ENCODE results near the gene PASK.
"Not testable (repeated sequence)": the region's sequence is repeated elsewhere in the genome, so short reads cannot be mapped to it uniquely, and the experiment has no call there.

Gene PASK

DNA sequence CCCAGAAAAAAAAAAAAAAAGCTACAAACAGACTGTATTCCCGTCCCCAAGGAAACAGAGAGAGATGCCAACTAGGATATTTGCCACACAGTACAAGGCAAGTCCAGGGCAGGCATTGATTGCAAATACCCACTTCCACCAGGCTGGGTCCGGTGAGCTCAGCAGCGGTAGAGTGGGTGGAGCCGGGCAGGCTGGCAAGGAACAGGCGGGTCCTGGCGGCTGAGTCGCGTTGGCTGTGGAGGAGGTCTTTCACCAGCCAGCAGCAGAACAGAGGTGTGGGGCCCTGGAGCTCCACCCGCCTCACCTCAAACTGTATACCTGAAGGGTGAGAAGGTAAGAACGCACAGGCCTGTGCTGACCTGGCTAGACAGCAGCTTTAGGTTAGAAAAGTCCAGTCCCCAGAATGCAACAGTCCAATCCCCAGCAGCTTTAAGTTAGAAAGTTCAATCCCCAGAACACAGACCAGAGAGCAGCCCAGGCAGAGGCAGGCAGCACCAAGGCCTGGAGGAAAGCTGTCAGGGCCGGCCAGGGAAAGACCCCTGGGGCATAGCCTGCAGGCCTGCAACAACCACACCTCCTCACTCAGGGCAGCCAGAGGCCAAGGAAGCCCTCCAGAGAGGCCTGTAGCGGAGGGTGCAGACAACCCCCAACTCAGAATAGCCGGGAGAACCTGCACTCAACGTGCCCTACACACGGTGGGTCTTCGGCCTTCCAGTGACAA, 25.3 kb downstream of the PASK start:
- DNase-seq, result no peak

DNA sequence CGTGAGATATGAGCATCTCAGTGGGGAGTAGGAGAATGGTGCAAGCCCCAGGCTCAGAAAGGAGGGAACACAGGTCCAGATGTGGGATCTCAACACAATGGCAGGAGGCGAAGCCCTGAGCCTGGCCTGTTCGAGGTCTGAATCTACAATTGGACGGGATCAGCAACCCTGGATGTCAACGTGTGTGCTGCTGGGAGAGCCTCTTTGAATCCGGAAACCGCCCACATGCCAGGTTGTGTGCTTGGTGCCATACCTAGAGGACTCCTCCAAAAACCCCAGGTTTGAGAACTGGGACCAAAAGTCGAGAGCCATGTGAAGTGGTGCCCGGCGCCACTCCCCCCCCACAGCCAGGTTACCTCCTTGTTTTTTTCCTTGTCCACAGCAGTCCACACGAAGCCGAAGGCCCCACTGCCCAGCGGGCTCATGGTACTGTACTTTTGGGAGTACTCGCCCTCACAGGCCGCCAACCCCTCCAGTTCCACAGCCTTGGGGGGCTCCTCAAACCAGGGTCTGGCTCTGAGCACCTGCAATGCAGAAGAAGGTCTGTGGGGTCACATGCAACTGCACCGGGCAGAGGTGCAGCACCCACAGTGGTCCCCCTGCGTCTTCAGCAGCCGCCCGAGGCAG, 26.8 kb downstream of the PASK start:
- DNase-seq, result no peak

DNA sequence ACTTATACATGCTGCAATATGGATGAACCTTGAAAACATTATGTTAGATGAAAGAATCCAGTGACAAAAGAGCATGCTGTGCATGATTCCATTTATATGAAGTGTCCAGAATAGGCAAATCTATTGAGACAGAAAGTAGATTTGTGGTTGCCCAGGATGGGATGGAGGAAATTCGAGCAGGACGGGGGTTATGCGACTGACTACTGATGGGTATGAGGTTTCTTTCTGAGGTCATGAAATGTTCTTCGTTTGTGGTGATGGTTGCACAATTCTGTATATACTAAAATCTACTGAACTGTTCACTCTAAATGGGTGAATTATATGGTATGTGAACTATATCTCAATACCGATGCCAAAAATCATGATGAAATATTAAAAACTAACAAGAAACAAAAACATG, 28.3 kb downstream of the PASK start:
- DNase-seq, result no peak

DNA sequence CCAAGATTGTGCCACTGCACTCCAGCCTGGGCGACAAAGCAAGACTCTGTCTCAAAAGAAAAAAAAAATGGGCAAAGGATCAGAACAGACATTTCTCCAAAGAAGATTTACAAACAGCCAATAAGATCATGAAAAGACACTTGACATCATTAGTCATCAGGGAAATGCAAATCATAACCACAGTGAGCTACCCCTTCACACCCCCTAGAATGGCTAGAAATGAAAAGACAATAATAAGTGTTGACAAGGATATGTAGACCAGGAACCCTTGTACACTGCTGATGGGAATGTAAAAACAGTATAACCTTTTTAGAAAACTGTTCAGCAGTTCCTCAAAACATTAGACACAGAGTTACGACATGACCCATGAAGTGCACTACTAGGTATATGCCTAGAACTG, 28.8 kb downstream of the PASK start:
- no peak for DNase-seq

DNA sequence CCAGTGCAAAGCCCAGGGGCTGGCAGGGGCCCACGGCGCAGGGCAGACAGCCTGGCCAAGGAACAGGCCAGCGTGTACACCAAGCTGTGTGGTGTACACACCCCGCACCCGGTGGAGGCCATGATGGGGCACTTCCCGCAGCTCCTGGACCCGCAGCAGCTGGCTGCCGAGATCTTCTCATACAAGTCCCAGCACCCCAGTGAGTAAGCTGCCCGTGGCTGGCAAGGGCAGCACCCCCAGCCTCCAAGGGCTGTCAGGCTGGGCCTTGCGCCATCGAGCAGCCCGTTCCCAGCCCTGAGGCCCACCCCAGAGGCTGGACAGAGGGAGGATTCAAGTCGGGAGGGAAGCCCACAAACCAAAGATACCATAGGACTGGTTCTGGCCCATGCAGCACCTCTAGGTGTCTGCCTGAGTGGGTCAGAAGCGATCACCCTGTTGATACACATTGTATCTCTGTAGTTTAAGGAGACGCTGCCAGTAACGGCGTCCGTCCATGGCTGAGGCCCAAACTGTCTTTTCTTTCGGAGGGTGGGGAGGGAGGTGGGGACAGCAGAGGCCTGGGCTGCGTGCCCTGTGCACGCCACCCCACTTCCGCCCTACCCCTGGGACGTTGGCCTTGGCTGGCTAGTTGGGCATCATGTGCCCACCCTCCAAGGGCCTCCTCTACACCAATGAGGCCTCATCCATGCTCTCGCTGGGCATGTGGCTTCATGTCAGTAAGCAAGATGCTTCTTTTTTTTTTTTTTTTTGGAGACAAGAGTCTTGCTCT, 30.4 kb downstream of the PASK start:
- no peak for DNase-seq

DNA sequence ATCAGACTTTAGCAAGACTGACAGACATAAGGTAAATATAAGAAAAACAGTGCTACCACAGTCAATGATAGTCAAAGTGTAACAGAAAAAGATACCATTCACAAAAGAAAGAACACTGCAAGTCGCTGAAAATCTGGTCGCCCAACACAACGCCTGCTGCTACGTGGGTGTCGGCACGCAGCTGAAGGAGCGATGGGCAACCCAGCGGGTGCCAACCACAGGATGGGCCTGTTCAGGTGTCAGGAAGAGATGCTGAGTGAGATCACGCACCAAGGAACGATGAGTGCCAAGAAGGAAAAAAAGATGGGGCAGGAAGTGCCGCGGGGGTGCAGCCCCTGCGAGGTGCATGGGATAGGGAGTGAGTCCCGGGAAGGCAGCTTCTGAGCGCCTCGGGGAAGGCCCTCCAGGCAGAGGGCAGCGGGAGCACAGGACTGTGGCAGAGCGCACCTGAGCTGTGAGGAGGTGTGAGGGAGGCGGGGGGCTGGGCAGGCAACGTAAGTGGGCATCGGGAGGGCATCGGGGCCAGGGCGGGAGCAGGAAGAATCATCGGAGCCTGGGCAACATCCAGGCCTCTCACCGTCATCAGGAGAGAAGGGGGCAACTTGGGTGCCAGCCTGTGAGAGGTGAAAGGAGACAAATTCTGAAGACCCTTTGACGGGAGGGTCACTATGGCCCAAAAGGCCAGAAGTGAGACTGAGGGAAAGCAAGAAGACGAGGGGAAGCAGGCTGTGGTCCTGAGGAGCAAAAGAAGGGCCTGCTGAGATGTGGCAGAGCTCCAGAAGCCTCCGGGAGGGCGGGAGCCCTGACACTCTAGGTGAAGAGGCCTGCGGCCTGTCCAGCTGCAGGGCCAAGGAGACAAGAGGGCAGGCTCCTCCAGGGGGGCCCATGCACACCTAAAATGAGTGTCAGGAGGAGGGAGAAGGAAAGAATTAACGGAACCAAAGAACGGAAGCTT, 32.4 kb downstream of the PASK start:
- no peak for DNase-seq

DNA sequence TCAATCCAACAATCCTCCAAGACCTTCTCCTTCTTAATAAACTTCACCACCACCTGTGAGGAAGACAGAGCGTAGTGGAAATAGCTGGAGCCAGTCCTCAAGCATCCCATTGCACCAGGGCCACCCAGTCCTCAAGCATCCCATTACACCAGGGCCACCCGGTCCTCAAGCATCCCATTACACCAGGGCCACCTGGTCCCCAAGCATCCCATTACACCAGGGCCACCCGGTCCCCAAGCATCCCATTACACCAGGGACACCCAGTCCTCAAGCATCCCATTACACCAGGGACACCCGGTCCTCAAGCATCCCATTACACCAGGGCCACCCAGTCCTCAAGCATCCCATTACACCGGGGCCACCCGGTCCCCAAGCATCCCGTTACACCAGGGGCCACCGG, 33.9 kb downstream of the PASK start:
- DNase-seq, result no peak

DNA sequence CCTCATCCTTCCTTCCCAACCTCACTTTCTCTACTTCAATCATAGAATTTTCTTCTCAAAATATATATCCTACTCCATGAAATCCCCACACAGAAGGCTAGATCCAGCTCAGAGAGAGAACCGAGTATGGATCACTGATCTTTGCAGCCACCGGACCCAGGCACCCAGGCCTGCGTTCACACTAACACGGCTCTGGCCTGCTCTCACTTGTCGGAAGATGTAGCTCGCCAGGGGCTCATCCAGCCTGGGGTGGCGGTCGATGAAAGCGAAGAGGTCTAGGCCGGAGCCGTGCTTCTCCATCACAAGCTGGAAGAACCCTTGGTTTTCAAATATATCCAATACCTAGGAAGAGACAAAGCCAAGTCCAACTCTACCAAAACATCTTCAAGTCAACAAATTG, 34.4 kb downstream of the PASK start:
- DNase-seq, result no peak

DNA sequence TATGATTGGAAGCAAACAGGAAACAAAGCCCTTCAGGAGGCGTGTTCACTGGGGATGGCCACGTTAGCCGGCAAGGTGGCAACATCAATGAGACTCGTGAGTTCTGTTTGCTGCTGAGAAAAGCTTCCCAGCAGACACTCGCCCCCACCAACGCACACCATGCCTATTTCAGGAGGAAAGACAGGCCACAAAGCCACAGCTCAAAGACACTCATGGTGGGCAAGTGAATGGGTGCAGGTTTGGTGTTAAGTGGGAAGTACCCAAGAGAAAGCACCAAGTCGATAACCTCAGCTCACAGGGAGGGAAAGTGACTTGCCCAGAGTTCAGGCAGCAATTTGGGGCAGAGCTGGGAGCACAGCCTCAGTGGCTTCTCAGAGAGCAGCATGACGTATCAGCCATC, 36.7 kb downstream of the PASK start:
- no peak for DNase-seq

DNA sequence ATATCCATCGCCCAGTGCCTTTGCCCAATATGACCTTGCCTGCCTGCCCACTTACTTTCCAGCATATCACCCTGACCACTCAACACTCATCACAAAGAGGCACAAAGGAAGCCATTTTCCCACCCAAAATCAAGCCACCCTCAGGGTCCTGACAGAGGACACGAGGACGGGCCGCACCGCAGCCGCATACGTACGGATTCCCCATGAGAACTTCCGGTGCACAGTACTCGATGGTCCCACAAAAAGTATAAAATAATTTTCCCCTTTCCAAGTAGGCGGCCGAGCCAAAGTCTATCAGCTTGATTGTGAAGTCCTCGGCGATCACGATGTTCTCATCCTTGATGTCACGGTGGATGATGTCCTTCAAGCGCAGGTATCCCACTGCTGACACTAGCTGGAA, 37.2 kb downstream of the PASK start:
- DNase-seq, result no peak

DNA sequence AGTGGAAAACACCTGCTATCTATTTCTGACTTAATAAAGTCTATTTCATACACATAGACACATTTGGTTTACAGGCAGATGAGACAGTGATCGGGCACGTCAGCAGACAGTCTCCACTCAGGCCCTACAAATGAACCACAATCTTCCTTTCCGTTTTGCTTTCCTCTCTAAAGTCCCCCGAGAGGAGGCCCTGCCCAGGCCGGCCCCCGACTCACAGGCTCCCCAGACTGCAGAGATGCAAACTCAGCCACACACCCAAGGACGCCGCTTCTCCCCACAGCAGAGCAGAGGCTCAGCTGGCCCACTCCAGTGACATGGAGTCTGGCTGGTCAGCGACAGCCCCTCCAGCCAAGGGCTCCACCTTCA, 37.8 kb downstream of the PASK start:
- DNase-seq, result no peak

DNA sequence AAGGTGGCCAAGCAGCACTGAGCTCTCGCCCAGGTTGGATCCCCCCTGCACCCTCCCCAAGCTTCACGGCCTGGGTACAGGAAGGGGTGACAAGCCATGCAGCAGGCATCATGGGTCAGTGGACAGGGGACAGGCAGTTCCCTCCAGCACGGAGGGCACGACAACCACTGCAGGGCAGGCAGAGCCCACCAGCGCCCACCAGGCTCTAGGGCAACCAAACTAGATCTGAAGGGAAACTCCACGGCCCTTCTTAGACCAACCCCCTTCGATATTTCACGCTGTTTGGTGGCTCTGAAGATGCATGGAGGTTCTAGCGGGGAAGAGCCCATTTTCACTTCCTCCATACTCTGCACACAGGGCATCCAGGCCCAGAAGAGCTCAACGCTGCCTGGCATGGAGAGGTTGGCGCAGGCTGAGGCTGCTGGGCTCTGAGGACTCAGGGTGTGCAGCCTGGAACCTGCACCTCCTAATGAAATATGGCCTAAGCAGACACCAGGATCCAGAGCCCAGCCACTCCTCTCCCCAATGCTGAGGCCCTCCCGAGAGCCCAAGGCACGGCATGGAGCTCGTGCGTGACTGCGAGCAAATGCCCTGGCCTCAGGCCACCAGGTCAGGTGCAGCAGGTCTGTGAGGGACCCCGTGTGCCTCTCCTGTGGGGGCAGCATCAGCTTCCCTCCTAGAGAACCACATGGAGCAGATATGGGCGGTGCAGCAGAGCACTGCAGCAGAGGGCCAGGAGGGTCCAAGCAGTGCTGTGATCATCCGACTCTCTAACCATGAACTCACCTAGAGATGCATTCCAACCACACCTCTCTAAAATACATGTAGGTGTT, 38.4 kb downstream of the PASK start:
- DNase-seq, result no peak

DNA sequence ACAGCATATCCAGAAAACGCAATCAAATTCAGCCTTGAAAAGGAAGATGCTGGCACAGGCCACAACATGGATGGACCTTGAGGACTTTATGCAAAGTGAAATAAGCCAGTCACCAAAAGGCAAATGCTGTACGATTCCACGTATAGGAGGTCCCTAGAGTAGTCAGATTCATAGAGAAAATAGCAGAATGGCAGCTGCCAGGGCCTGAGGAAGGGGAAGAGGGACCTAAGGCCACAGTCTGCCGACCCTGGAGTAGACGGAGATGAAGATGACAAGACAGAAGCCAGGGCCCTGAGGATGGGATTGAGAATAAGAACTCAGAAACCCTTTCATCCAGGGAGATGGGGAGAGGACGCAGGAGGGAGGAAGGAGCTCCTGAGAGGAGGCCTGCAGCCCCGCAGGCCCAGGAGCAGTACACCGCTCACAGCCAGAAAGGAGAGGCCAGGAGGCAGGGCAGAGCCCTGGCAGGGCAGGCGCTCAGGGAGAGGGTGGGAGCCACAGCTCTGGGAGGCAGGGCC, 39.1 kb downstream of the PASK start:
- DNase-seq, result no peak

DNA sequence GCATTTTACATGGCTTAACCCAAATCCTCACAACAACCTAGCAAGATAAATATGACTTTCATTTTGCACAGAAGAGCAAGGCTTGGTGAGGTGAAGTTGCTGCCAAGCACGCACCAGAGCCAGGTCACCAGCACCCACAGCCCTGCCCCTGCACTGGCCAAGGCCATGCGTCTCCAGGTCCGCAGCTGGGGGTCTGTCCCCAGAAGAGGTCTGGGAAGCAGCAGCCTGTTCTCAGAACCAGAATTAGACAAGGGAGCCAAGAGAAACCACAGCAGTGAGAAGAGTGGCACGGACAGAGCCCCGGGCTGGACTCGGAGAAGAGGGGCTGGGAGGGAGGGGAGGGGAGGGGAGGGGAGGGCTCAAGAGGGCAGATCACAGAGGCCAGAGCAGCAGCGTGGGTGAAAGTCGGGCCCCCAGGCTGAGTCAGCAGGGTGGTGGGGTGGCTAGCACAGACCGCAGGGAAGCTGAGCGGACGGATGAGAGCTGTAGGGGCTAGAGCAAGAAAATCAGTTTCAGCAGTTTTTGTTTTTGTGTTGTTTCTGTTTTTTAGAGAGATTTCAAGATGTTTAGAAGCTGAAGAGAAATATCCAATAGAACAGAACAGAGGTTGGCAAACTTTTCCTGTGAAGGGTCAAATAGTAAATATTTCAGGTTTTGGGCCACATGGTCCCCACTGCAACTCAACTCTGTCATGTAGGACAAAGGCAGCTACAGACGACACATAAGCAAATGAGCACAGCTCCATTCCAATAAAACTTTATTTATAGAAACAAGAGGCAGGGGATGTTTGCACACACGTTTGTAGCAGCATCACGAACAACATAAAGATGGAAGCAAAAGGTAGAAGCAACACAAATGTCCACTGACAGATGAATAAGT, 39.8 kb downstream of the PASK start:
- no peak for DNase-seq

DNA sequence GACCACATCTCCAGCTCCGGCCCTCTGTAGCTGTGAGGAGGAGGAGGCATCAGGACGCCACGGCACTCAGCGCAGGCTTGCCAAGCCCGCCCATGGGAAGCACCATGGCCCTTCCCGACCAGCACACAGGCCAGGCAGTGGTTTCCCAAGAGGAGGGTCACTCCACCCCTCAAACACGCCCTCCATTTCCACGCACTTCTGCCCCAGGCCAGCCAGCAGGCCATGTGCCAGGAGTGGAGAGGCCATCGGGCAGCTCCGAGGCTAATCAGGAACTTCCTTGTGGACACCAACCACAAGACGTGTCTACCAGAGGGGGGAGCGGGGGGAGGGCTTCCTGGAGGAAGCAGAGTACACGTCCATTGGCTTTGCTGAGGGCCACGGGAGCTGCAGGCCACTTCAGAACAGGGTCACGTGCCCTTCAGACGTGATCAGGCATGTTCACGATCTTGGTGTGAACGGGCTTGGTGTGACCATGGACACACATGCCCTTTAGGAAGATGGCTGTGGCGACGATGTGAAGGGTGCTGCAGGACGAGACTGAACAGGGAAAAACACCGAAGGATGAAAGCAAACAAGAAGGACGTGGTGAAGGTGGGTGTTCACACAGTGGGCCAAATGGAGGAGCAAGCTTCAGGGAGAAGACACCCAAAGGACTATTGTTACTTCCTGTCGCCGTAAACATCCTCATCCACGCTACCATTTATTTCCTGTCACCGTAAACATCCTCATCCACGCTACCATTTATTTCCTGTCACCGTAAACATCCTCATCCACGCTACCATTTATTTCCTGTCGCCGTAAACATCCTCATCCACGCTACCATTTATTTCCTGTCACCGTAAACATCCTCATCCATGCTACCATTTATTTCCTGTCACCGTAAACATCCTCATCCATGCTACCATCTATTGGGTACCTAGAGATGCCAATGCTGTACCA, 40.7 kb downstream of the PASK start:
- DNase-seq, result no peak

DNA sequence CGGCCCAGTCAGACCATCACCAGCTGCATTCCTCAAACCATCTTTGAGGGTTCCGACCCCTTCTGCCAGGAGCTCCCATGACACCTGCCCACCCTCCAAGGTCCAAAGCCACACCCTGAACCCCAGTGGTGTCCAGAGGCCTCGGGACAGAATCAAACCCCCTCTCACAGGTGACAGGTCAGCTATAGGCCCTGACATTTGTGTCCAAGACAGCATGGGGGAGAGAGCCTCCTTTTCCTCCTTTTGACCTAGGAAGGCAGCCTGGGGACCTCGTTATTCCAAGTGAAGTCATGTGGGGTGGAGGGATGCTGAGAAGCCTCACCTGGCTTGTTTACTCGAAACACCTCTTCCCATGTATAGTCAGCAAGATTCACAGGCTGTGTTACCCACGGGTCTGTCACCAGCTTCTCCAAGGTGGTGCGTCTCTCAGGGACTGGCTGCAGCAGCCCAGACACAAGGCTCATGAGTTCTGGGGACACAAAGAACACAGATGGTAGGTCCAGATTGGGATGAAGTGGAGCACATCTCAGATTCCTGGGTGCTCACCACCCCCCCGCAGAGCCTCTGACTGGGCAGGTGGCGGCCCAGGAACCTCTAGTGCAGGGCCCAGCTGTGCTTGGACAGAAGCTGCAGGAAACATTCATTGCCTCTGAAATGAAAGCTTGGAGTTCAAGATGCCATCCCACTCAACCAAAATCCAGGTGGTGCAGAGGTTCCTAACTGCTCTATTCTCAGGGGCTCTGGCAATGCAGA, 42.1 kb downstream of the PASK start:
- no peak for DNase-seq

DNA sequence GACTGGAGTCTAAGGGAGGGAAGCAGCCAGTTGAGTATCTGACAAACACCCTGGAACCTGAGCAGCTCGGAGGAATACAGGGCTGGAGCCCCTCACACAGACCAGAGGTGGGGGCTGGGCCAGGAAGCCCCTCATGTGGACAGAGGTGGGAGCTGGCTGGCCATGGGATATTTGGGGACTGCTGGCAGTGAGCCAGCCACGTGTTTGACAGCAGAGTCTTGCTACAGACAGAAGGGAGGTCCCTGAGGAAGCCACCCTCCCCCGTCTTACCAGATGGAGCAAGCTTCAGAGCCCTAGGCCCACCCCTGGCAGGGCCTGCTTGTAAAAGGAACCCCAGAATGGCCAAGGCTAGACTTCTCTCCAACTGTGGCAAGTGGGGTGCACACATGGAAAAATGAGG, 43.6 kb downstream of the PASK start:
- no peak for DNase-seq

DNA sequence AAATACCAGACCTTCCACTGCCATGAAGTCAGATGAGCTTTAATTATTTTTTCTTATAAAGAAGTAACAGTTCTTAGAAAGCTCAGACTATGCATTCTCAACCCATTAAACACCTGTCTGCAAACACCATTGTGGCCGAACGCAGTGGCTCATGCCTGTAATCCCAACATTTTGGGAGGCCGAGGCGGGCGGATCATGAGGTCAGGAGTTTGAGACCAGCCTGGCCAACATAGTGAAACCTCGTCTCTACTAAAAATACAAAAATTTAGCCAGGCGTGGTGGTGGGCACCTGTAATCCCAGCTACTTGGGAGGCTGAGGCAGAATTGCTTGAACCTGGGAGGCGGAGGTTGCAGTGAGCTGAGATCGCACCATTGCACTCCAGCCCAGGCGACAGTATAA, 44.7 kb downstream of the PASK start:
- not testable (repeated sequence) for DNase-seq

DNA sequence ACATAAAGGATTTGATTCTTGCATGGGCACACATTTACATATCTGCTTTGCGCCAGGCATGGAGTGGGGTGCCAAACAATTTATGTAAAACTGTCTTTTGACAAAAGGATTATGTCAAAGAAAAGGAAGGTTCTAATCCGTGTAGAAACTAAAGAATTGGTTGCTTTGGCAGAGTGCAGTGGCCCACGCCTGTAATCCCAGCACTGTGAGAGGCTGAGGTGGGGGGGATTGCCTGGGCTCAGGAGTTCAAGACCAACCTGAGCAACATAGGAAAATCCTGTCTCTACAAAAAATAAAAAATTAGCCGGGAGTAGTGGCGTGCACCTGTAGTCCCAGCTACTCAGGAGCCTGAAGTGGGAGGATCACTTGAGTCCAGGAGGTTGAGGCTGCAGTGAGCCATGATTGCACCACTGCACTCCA, 46.1 kb downstream of the PASK start:
- no peak for DNase-seq
